Fibroblast of peridontal ligament (primary cell): Measurements from ENCODE around the gene LCP2.
"Not testable (repeated sequence)": the region's sequence is repeated elsewhere in the genome, so short reads cannot be mapped to it uniquely, and the experiment has no call there.

Source experiments
- DNase-seq: peaks from one replicate; pipeline ENCODE4 v3.0.0-alpha.2; 2010; ENCODE audit errors: extremely low read depth

The LCP2 gene

GRCh38 chr5:170248172-170248930 is 49.2 kb downstream of the LCP2 start:
- DNase-seq = no peak

GRCh38 chr5:170247363-170247762 is 50.2 kb downstream of the LCP2 start:
- no peak for DNase-seq

- DNase-seq = no peak
Observed at GRCh38 chr5:170246126-170246870, 51.3 kb downstream of the LCP2 start.

- DNase-seq = not testable (repeated sequence)
Observed at GRCh38 chr5:170245436-170245835, 52.1 kb downstream of the LCP2 start.

GRCh38 chr5:170238456-170239196 is 59.0 kb downstream of the LCP2 start:
- no peak for DNase-seq

- DNase-seq = no peak
Observed at GRCh38 chr5:170235876-170236864, 61.4 kb downstream of the LCP2 start.

- no peak for DNase-seq
Observed at GRCh38 chr5:170233358-170233892, 64.2 kb downstream of the LCP2 start.

GRCh38 chr5:170232786-170233185 is 64.8 kb downstream of the LCP2 start, which contains the start of gene C5orf58:
Gene C5orf58, plus strand, starts transcription at chr5:170232985. Its CDS starts 1,992 bp downstream, at chr5:170234977.
- no peak for DNase-seq

- DNase-seq = no peak
Observed at GRCh38 chr5:170228762-170229435, 68.7 kb downstream of the LCP2 start.

GRCh38 chr5:170226661-170227060 is 70.9 kb downstream of the LCP2 start:
- no peak for DNase-seq

GRCh38 chr5:170226129-170226615 is 71.4 kb downstream of the LCP2 start:
- DNase-seq = no peak

GRCh38 chr5:170225326-170226128 is 72.0 kb downstream of the LCP2 start:
- peak; percentile 64 for DNase-seq

- DNase-seq = no peak
Observed at GRCh38 chr5:170223906-170224305, 73.7 kb downstream of the LCP2 start.

GRCh38 chr5:170223360-170223759 is 74.2 kb downstream of the LCP2 start:
- no peak for DNase-seq

- DNase-seq = peak; percentile 3
Observed at GRCh38 chr5:170221327-170221741, 76.2 kb downstream of the LCP2 start.

- DNase-seq = no peak
Observed at GRCh38 chr5:170220191-170220590, 77.4 kb downstream of the LCP2 start.

- DNase-seq = no peak
Observed at GRCh38 chr5:170219615-170220014, 78.0 kb downstream of the LCP2 start.

GRCh38 chr5:170218726-170219125 is 78.9 kb downstream of the LCP2 start:
- DNase-seq = no peak

GRCh38 chr5:170217831-170218230 is 79.7 kb downstream of the LCP2 start:
- no peak for DNase-seq
